Measurements from ENCODE around the gene ARHGEF4.
"Not testable (repeated sequence)": the region's sequence is repeated elsewhere in the genome, so short reads cannot be mapped to it uniquely, and the experiment has no call there.

Gene ARHGEF4

DNA sequence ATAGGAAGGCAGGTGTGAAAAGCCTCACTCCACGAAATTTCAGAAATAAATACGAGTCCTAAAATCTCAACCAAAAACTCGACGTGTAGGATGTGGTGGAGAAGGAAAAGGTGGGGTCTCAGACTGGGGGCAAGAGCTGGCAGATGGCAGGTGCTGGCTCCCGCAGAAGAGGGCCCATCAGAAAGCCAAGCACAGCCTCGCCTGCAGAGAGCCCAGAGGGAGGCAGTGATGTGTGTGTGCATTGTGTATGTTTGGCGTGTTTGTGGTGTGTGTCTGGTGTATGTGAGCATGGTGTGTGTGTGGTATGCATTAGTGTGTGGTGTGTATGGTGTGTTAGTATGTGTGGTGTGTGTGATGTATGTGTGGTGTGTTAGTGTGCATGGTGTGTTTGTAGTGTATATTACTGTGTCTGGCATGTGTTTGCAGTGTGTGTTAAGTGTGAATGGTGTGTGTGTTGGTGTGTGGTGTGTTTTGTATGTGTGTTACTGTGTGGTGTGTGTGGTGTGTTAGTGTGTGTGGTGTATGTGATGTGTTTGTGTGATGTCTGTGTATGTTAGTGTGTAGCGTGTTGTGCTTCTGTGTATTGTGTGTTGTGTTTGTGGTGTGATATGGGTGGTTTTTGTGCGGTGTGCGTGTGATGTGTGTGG, 140.0 kb downstream of the ARHGEF4 start:
- no peak for DNase-seq (ENCODE audit: low read depth in 2 of 2)

DNA sequence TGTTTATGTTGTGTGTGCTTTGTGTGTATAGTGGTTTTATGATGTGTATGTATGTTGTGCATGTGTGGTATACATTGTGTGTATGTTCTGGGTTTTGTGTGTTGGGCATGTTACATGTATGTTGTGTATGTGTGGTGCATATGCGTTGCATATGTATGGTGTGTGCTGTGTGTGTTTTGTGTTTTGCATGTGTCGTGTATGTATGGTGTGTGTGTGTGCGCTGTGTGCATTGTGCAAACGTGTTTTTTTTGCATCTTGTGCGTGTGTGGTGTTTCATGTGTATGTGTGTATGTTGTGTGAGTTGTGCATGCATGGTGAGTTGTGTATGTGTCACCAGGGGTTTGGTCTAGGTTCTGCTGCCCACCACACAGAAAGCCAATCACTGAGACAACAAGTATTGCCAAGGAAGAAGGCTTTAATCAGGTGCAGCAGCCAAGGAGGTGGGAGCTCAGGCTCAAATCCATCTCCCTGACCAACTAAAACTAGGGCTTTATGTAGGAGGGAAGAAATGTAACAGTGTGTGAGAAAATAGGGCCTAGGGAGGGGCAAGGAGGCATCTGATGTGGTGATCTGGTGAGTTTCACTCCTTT, 140.8 kb downstream of the ARHGEF4 start:
- DNase-seq (ENCODE audit: low read depth in 2 of 2) = no peak

DNA sequence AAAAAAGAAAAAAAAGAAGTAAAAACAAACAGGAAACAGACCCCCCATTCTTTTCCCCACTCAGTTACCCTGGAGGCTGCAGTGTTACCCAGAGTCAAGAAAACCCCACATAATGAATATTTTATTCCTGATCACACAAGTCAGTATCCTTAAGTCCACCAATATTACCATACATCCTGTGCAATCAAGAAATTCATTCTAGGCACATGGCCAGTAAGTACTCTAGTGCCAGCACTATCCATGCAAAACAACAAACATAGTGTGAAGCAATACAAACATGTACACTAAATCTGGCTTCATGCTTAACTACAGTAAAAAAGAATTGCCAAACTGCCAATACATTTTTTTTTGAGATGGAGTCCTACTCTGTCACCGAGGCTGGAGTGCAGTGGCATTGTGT, 145.0 kb downstream of the ARHGEF4 start:
- DNase-seq (ENCODE audit: low read depth in 2 of 2) = no peak

DNA sequence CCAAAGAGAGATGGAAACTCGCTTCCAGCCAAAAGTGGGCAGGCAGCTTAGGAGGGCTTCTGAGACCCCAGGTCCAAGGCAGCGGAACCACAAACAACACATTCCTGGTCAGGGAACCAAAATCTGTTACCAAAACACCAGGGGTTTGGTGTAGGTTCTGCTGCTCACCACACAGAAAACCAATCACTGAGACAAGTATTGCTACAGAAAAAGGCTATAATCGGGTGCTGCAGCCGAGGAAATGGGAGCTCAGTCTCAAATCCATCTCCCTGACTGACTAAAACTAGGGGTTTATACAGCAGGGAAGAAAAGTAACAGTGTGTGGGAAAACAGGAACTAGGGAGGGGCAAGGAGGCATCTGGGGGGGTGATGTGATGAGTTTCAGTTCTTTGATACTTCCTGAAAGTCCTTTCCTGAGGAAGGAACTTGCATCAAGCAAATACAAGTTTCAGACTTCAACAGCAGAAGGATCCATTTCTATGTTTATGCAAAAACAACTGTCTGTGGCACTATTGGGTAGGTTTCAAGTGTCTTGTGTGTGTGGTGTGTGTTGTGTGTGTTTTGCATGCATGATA, 148.6 kb downstream of the ARHGEF4 start:
- no peak for DNase-seq (ENCODE audit: low read depth in 2 of 2)

DNA sequence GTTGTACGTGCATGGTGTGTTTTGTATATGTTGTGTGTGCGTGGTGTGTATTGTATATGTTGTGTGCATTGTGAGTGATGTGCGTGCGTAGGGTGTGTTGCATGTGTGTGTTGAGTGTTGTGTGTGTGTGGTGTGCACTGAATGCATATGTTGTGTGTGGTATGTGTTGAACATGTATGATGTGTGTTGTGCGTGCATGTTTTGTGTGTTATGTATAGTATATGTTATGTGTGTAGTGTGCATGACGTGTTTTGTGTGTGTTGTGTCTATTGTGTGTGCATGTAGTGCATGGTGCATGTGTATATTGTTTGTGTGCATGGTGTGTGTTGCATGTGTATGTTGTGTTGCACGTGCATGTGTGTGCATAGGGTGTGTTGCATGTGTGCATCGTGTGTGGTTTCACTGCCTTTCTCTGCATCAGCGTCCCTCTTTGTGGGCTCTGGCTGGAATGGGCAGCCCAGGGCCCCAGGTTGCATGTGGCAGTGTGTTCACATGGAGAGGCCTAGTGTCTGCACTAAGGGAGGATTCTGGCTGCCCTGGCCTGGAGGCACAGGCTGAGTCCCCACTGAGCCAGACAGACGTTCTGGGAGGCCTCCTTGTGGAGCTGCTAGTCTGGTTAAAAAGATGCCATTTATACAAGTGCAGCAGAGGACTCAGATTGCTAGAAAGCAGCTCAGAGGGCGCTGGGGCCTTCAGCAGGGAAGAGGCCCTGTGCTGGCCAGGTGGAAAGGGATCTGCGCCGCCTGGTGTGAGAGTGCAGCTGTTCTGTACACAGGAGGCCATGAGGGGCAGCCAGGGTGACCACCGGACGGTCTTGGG, 149.3 kb downstream of the ARHGEF4 start:
- DNase-seq (ENCODE audit: low read depth in 2 of 2) = no peak

DNA sequence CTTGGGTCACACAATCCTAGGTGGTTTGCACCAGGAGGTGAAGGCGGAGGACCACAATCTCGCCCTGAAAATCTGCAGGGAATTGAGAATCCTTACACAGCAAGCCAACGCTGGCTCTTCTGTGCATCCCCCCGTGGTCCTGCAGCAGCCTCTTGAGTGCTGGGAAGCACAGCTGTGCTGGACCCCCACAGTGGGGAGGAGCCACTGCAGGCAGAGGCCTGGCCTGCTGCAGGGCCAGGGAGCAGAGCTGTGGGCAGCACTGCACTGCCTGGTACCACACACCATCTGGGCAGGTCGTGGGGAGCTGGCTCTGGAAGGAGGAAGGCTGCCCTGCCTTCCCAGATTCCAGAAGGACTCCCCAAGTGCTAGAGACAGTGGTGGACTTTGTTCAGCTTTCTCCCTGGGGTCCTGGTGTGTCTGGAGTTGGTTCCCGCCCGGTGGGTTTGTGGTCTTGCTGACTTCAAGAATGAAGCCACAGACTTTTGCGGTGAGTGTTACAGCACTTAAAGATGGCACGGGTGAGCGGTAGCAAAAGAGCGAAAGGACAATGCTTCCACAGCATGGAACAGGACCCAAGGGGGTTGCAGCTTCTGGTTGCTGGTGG, 150.3 kb downstream of the ARHGEF4 start:
- DNase-seq (ENCODE audit: low read depth in 2 of 2) = no peak

DNA sequence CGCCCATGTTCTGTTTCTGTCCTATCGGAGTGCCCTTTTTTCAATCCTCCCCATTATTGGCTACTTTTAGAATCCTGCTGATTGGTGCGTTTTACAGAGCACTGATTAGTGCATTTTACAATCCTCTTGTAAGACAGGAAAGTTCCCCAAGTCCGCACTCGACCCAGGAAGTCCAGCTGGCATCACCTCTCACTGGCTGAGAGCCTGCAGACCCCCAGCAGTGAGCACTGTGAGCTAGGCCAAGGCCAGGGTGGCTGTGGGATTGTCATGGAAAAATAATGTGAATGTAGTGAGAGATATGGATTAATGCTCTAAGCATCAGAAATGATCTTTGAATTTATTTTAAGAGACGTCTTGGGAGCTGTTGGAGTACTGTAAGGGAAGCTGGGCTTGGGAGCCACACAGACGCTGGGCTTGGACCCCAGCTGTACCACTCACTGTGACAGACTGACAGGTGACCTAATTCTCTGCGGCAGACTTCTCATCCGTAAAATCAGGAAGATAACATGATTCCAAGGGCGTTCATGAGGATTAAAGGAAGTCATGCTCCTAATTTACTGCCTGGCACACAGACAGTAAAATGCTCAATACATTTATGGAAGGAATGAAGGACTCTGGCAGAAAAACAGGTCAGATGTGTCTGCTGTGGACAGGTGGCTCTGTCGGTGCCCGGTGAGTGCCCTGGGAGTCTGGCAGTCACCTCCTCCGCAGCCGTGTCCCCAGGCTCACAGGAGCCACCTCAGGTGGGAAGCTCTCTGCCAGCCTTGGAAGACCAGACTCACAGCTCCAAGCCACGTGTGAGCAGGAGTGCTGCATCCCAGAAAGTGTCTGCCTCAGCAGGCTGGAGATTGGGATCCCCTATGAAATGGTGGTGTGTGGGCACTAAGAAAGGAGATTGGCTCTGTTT, 151.1 kb downstream of the ARHGEF4 start:
- DNase-seq (ENCODE audit: low read depth in 2 of 2) = no peak

DNA sequence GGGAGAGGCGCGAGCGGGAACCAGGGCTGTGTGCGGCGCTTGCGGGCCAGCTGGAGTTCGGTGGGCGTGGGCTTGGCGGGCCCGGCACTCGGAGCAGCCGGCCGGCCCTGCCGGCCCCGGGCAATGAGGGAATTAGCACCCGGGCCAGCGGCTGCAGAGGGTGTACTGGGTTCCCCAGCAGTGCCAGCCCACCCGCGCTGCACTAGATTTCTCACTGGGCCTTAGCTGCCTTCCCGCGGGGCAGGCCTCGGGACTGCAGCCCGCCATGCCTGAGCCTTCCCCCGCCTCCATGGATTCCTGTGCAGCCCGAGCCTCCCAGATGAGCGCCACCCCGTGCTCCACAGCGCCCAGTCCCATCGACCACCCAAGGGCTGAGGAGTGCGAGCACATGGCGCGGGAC, 154.7 kb downstream of the ARHGEF4 start:
- DNase-seq (ENCODE audit: low read depth in 2 of 2) = not testable (repeated sequence)

DNA sequence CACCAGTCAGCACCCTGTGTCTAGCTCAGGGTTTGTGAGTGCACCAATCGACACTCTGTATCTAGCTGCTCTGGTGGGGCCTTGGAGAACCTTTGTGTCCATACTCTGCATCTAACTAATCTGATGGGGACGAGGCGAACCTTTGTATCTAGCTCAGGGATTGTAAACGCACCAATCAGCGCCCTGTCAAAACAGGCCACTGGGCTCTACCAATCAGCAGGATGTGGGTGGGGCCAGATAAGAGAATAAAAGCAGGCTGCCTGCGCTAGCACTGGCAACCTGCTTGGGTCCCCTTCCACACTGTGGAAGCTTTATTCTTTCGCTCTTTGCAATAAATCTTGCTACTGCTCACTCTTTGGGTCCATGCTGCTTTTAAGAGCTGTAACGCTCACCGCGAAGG, 155.3 kb downstream of the ARHGEF4 start:
- not testable (repeated sequence) for DNase-seq (ENCODE audit: low read depth in 2 of 2)

DNA sequence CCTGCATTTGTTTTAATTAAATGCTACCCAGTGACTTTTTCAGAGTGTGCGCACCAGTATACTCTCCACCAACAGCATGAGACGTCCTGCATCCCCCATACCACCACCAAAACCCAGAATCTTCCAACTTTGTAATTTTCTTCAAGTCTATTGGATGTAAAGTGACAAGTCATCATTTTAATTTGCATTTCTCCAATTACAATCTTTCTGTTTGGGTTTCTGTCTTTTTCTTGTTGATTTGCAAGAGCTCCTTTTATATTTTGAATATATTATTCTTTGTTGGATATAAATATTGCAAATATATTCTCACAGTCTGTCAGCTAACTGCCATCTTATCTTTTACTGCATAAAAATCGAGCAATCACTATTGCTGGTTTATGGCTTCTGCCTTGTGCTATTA, 160.0 kb downstream of the ARHGEF4 start:
- DNase-seq (ENCODE audit: low read depth in 2 of 2) = no peak

DNA sequence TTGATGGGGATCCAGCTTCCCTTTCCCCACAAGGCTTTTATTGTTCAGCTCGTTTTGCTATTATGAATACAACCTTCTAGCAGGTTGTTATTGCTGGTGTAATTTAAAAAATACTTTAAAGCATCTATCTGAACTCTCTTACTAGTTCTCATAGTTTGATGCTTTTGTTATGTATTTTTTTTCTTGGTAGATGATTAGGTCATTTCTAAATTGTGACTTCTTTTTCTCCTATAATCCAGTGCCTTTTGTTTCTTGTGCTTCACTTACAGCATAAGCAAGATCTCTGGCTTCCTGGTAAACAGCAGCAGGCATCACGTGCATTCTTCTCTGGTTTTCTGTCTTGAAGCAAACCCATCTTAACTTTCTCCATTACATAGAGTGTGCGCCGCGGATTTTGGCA, 160.5 kb downstream of the ARHGEF4 start:
- no peak for DNase-seq (ENCODE audit: low read depth in 2 of 2)

DNA sequence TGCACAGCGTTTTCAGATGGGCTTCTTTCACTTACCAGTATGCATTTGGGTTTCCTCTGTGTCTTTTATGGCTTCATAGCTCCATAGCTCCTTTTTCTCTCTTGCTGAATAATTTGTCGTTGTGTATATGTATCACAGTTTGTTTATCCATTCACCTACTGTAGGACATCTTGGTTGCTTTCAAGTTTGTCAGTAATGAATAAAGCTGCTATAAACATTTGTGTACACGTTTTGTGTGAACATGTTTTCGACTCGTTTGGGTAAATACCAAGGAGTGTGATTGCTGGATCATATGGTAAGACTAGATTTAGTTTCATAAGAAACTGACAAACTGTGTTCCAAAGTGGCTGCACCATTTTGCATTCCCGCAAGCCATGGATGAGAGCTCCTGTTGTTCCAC, 161.8 kb downstream of the ARHGEF4 start:
- no peak for DNase-seq (ENCODE audit: low read depth in 2 of 2)

DNA sequence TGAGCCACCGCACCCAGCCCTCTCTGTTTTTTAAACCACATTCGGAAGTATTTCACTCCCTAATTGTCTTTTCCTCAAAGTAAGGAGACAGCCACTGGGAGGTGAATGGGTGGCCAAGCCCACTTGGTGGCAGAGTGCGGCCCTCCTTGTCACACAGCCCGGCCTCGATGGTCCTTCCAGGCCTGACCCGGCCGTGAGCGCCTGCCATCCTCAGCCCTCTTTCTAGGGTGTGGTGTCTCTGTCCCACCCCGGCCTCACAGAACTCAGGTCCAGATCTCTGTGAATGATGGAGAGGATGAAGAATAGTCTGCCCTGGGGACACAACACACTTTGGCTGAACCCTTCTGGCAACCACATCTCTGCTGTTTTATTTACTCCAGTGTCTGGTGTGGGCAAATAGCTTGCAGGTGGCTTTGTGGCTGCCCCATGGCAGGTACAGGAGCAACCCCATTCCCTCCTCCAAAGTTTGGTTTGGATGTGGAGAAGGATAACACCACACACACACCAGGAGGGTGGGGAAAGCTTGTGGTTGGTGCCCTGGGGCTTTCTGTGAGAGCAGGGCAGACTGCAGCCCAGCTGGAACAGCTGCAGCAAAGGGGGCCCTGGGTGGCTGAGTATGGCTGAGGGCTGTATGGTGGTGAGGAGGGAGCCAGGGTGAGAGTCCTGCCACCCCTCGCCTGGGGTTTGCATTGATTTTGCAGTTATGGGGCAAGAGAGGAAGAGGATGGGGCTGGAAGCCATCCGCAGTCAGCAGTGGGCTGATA, 167.9 kb downstream of the ARHGEF4 start:
- DNase-seq (ENCODE audit: low read depth in 2 of 2) = no peak

DNA sequence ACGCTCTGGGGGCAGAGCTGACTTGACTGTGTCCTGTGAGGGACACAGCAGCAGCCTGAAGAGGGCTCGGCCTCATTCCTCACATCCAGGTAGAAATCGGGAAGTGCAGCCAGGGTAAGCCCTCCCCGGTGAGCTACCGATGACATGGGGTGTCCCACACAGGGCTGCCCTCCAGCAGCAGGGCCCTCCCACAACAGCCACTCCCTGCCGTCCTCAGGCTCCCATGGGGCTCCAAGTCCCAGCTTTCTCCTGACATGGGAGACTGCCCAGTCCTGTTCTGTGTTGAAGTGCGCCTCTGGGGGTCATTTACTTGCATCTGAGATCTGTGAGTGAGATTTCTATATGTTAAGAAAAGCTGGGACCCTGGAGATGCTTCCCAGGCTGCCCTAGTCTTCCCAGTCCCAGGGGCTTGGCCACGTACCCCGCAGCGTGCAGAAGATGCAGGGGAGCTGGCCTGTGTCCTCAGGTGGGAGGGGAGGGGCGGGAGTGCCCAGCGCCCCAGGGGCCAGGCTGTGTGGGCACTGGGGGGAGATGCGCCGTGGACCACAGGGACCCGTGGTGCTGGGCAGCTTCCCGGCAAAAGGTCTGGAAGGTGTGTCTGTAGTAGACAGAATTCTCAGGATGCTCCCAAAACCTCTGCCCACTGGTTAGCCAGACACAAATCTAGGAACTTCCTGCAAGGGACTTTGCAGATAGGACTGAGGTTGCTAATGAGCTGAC, 168.7 kb downstream of the ARHGEF4 start:
- no peak for DNase-seq (ENCODE audit: low read depth in 2 of 2)

DNA sequence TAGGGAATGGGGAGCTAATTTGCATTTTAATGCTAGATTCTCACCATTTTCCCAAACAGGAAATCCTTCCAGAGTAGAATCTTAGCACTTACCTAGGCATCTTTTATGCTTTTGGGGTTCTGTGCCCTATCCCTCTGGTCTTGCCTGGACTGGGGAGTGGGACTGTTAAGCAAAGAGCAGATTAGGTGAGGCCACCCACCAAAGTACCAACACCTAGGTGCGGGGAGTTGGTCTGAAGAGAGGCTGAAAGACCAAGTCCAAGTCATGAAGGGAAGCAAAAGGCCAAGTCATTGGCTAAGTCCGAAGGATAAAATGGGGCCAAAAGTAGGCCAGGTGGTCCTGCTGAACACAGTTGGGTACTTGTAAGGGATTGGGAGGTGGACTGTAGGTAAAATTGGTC, 169.8 kb downstream of the ARHGEF4 start:
- no peak for DNase-seq (ENCODE audit: low read depth in 2 of 2)

DNA sequence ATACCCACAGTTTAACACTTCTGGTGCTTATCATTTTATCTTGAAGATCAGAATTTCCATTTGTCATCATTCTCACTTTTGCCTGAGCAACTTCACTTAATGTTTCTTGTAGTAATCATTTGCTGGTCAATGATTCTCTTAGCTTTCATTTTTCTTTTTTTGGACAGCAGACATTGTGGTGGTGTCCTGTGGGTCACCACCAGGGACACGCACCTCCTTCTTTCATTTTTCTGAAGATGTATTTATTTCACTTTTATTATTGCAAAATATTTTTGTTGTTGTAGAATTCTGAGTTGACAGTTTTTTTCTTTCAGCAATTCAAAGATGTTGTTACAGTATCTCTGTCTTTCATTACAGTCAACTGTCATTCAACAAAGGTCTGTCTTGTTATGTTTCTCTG, 172.3 kb downstream of the ARHGEF4 start:
- no peak for DNase-seq (ENCODE audit: low read depth in 2 of 2)

DNA sequence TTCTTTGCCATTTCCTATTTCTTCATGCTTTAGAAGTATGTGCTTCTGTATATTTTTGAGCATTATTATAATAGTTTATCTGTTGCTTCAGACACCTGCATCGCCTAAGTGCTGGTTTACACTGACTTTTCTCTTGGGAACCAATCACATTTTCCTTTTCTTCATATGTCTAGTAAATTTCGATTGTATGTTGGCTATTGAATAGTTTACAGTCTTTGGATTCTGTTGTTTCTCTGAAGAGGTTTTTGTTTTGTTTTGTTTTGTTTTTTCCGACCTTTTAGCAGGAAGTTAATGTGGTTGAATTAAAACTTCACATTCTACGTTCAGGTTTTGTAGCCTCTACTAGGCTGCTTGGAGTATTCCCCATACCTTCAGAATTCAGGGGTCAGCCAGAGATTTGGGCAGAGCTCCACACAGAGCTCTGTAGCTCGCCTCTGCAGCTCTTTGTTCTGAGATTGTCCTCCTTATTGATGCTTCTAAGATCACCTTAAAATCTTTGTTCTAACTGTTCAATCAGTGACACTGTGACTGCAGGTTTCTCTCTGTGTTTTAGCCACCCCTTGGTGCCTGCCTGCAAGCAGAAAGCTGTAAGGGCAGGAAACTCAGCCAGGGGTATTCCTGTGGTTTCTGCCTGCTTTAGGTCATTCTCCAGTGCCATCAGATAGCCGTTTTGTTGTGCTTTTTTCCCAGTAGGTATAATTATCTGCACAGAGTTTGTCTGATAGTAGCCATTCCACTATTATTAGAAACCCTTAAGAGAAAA, 173.2 kb downstream of the ARHGEF4 start:
- no peak for DNase-seq (ENCODE audit: low read depth in 2 of 2)

DNA sequence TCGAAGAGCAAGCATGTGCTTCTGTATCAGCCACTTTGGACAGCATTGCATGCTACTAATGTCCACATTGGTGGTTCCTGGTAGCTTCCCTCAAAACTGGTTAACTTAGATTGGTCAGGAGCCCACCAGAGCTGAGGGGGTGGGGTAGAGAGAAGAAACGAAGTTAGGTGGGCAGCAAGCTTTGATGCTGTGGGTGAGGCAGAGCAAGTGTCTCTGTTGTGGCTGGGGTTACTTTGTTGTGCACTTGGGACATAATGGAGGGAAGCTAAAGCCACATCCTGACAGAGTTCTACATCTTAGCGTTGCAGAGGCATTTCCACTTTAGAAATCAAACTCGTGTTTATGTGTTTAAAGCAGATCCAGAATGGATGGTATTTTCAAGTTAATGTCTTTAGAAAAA, 173.9 kb downstream of the ARHGEF4 start:
- DNase-seq (ENCODE audit: low read depth in 2 of 2) = no peak

DNA sequence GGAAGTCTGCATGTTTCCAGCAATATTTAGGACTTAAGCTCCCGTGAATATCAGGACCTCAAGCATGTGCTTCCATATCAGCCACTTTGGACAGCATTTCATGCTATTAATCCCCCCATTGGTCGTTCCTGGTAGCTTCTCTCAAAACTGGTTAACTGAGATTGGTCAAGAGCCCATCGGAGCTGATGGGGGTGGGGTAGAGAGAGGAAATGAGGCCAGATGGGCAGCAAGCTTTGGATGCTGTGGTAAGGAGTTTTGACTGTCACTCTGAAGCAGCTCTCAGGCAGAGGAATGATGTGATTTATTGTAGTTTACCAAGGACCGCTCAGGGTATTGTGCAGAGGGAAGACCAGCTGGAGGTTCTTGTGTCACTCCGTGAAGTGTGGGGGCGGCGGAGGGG, 174.8 kb downstream of the ARHGEF4 start:
- DNase-seq (ENCODE audit: low read depth in 2 of 2) = no peak

Measured in stimulated activated CD4-positive, alpha-beta T cell treated with anti-CD3 and anti-CD28 coated beads, Interleukin-15, amount 100 ng/mL, for 48 hours (primary cell).